Bone marrow (tissue), 2 donors: ENCODE measurements around the gene COL4A1.
A peak's percentile ranks its signal among the peaks of the same experiment; 100 is the strongest.
"Not testable (repeated sequence)": the region's sequence is repeated elsewhere in the genome, so short reads cannot be mapped to it uniquely, and the experiment has no call there.

Experiments
- DNase-seq, 2 donors: peaks; one replicate each; lab custom pipeline; 2025; lab: John Stamatoyannopoulos, UW

Gene COL4A1

DNA sequence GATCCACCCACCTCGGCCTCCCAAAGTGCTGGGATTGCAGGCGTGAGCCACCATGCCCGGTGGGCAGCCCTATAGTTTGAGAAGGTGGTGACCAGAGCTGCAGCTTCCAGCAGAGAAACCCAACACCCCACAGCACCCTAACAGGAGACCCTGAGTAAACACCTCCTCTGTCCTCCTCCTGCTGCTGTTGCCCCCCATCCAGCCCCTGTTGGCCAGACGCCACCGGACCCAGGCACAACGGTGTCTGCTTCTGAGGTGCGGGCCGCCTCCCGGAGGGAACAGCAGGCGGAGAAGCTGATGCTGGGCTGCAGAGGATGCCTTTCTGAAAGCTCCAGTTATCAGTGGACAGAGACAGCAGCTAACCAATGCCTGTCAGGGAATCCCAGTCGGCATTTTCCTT, 175.5 kb downstream of the COL4A1 start:
- no peak for DNase-seq

GRCh38 chr13:110130431-110130830, 176.5 kb downstream of the COL4A1 start:
- no peak for DNase-seq

GRCh38 chr13:110129539-110130186, 177.3 kb downstream of the COL4A1 start:
- no peak for DNase-seq

- no peak for DNase-seq
Observed at GRCh38 chr13:110129076-110129475, 177.9 kb downstream of the COL4A1 start.

DNA sequence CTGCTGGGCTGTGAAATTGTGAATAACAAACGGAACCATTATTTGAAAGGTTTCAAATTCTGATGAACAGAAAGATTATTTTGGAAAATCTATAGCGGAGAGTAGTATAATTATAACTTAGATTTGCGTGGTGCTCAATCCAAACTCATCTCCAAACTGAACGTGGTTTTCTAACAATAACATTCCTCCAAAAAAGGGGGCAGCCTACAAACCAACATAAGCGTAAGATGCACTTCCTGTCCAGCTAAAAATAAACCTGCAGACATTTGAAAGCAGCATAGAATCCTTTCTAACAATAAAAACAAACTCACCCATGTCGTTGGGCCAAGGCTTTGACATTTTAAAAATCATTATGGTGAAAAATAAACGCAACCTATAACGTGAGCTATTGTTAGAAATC, 178.4 kb downstream of the COL4A1 start:
- no peak for DNase-seq

DNA sequence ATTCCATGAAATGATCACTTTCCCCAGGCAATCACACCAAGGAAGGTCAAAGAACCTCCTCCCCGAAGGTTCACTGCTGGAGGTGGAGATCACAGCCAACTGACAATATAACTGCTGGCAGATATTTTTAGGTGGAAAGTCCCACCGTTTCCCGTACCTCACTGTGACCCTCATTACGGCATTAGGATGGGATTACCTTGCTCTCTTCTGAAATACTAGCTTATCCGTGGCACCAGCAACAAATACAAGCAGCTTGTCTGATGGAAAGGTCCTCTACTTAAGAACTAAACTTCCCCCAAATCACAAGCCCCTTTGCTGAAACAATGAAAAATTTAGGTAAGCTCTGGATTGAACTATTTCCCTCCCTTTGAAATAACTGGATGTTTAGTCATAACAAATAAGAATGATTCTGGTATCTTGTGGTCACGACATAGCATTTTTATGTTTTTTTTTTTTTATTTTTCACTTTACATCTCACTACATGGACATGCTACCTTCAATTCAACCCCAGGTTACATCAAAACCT, 178.9 kb downstream of the COL4A1 start:
- DNase-seq: no peak

GRCh38 chr13:110126391-110126961, 180.5 kb downstream of the COL4A1 start:
- no peak for DNase-seq

GRCh38 chr13:110125613-110126272, 181.2 kb downstream of the COL4A1 start:
- DNase-seq: no peak

- DNase-seq: no peak
Observed at GRCh38 chr13:110125157-110125556, 181.8 kb downstream of the COL4A1 start.

GRCh38 chr13:110124201-110124940, 182.6 kb downstream of the COL4A1 start:
- no peak for DNase-seq

DNA sequence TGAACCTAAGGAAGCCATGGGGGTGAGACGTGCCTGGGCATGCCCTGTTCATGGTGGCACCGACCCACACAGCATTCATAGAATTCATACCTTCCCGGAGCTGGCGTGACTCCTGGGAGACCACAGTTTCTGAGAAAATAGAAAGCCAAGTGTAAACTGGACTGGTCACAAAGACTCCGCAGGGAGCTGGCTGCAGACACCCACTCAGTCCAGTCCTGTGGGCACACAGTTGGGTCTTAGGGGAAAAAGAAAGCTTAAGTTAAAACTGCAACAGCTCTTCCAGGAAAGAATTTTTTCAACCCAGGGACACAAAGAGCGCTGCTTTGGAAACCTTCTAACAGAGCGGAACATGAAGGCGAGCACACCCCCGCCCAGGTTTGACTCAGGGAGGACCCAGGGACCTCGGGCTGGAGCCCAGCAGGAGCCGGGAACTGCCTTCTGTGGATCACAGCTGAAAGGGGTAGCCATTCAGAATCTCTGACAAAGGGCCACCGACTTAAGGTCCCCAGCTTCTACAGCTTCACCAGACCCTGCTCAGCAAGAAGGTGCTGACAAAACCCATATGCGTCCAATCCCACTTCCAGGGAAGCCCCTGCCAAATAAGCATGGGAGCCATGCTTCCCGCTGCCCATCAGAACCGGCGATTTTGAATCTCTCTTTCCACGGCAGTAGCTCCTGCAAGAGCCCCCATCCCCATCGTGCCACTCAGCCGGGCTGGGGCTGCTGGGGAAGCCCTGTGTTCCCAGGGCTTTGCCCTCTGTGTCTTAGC, 183.7 kb downstream of the COL4A1 start:
- no peak for DNase-seq

DNA sequence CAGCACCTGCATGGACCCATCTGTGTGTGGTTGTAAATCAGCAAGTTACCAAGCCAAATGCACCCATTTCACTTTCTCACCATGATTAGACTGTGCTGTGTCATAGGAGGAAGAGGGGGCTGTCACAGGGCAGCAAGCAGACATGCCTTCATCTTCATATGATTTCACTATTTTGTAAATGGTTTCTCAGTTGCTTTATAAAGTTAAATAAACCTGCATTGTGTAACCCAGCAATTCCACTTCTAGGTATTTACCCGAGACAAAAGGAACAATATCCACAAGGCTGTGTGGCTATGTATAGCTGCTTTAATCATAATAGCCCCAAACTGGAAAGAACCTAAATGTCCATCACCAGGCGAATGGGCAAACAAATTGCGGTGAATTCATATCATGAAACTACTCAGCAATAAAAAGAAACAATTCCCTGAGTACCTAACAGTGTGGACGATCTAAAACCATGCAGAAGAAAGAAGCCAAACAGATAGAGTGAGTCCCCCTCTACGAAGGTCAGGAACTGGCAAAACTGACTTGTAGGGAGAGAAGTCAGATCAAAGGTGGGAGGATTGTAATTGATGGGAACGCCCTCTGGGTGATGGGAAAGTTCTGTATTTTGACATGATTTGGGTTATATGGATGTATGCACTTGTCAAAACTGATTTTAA, 185.4 kb downstream of the COL4A1 start:
- DNase-seq: no peak

DNA sequence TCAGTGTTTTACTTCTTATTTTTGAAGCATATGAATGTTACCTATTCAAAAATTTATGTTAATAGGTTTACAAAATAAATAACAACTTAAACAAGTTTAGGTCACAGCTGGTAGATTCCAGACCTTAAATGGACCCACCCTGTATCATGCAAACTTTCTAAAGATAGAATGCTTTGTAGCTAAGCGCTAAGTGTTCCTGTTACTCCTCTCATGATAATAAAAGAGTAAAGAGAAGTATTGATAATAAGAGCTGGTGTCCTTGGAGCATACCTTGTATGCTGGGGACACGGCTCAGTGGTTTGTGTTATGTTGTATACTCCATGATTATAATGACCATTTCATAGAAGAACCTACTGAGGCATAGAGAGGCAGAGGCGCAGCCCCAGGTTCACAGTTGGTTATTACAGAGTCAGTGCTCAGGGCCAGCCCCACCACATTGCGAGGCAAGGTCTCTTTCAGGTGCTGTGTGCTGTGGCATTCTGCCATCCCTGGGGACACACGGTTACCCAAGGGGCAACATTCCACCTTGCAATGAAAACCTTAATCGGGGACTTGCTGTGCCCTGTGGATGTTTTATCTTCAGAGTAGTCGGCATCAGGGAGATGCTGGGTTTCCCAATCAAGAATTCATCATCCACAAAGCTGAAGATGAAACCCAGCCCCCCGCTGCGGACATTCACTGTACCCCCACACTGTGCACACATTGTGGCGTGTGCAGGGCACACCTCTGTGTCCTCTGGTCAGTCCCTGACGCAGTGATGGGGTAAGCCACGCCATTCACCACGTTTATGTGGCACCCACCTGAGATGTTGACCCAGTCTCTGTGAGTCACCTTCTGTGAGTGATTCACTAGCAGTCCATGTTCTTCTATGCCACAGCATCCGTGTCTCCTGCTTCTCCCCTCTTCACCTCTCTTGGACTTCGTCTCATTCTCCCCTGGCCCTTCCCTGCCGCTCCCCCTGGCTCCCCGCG, 186.7 kb downstream of the COL4A1 start:
- no peak for DNase-seq

GRCh38 chr13:110118106-110118505, 188.9 kb downstream of the COL4A1 start:
- DNase-seq: no peak

GRCh38 chr13:110116072-110116487, 190.9 kb downstream of the COL4A1 start:
- peak in 1 of 2 donors; percentile 33 for DNase-seq

DNA sequence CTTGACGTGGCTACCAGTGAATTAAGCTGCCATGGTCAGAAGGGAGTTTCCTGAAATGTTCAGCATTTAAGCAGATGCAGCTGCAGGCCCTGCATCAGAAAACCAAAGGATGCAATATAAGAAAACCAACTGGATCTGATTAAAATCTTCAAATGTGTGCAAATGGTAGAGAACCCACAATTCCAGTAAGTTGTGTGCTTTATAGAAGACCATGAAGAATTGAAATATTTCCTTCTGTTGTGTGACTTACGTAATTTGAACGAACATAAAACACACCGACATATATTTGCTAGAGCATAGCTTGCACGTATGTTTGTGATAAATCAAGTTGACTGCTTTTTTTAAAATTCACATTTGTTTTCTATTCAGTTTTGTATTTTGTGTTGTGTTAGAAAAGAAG, 191.4 kb downstream of the COL4A1 start:
- no peak for DNase-seq

DNA sequence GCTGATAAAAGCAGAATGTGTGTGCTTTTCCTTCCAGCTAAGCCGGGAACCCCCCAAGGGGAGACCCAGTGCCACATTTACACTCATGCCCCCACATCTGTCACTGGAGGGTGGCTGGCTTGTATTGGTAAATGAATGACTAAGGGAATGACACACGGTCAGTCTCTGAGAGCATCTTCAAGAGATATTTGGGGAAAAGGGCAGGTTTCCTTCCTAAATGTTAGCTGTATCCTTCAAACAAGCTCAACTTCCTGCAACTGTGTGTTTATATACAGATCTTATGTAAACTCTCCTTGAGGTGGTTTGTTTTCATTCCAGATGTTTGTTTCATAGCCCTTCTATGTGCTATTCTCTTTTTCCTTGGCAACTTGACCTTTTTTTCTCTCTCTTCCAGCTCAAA, 192.6 kb downstream of the COL4A1 start:
- DNase-seq: no peak

GRCh38 chr13:110113284-110113764, 193.6 kb downstream of the COL4A1 start:
- no peak for DNase-seq

GRCh38 chr13:110112379-110112778, 194.6 kb downstream of the COL4A1 start:
- not testable (repeated sequence) for DNase-seq

- no peak for DNase-seq
Observed at GRCh38 chr13:110110783-110111182, 196.2 kb downstream of the COL4A1 start.
